ENCODE results near the gene SLC26A8. TPM values are rescaled to one million over a fixed set of nuclear protein-coding genes. Genes with fewer than 3 reads are reported as not detected.

Gene SLC26A8
- total RNA-seq, 1 experiment from 2014 or later: not detected

DNA sequence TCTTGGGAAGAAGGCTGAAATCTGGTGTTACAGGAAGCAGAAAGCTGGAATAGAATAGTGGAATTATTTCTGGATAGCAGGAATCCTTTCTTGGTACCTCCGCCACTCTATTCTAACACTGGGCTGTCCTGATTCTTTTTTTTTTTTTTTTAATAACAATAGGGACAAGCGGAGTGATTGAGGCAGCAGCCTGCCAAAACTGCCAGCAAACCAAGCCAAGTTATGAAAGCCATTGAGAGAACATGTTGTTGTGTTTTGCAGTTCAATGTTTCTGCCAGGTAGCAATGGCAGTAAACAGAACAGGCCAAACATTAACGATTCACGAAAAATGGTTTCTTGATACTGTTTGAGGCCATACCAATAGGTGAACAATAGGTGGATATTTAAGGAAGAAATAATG is 47.1 kb downstream of the SLC26A8 start:
- DNase-seq (ENCODE audit: low read depth, low spot score): no peak
- ATAC-seq: no peak
- Histone ChIP-seq H3K36me3 (ENCODE audit: control insufficient read depth, insufficient read depth, low read length) (no peaks in the 10 kb centered on the region), H3K27ac (ENCODE audit: low read length) (no peak overlapping the region), H3K4me1 (ENCODE audit: control insufficient read depth, insufficient read depth, low read length) (no peaks in the 10 kb centered on the region), H3K27me3 (ENCODE audit: control insufficient read depth, insufficient read depth, low read length) (peaks cover 3% of the 10 kb centered on the region; the same call in 1 of the 2 replicates), H3K9me3 (ENCODE audit: control insufficient read depth, insufficient read depth, low read depth, low read length) (no peaks in the 10 kb centered on the region), H3K4me3 (ENCODE audit: low read depth in 2 of 2, low read length in 2 of 2) (no peak overlapping the region)
- no TSS peak for BruUV-seq (replicated peaks)
- intact Hi-C loops (cut with micrococcal nuclease; ENCODE audit: unreplicated experiment) (no loop called here), in situ Hi-C loops (cut with HindIII; ENCODE audit: low pct_unique_long_range_greater_than_20kb, low sequenced_read_pairs) (no loop called here)
- TF ChIP-seq REST (IDR thresholded peaks at IDR 0.05; ENCODE audit: insufficient read depth in 1 of 2, low read depth in 2 of 2, low read length in 1 of 2): no peak
- no peak for TF ChIP-seq TCF7L2 (IDR thresholded peaks at IDR 0.05; ENCODE audit: low read depth, low read length)
- TF ChIP-seq CTCF (IDR thresholded peaks at IDR 0.05): no peak
- no peak for TF ChIP-seq SIN3A (IDR thresholded peaks at IDR 0.05; ENCODE audit: borderline replicate concordance, insufficient read depth, low read depth, low read length)
- TF ChIP-seq POLR2AphosphoS5 (IDR thresholded peaks at IDR 0.05; ENCODE audit: low read depth, low read length): no peak
- ChIA-PET POLR2A (no interaction called here), CTCF (no interaction called here)

DNA sequence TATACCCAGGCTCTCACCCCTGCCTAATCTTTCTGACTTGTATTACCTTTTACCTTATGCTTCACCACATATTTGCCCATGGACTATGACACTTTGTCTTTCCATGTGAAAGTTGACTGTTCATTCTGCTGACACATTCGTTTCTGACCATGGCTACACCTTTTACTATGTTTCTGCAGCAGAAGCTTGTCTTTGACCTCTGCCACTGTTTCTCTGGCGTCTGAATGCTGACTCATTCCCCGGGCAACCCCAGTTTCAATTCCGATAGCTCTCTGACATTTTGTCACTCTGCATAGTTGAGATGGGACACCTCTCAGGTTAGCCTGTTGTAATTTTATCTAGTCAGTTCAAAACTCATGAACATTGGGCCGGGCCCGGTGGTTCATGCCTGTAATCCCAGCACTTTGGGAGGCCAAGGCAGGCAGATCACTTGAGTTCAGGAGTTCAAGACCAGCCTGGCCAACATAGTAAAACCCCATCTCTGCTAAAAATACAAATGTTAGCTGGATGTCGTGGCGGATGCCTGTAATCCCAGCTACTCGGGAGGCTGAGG is 50.7 kb downstream of the SLC26A8 start:
- H3K27me3 ChIP-seq (ENCODE audit: control insufficient read depth, insufficient read depth, low read length): no peaks in the 10 kb centered on the region

More for the DNA sequence above, 50.7 kb downstream of the SLC26A8 start:
- ChIA-PET CTCF (no interaction called here), POLR2A (interaction anchor here (0.6 kb wide), 1 partner anchor 258 kb away, joined by 4 read pairs; no protein-coding TSS in a partner anchor)
- no TSS peak for BruUV-seq (replicated peaks)
- TF ChIP-seq SIN3A (IDR thresholded peaks at IDR 0.05; ENCODE audit: borderline replicate concordance, insufficient read depth, low read depth, low read length) (no peak), REST (IDR thresholded peaks at IDR 0.05; ENCODE audit: insufficient read depth in 1 of 2, low read depth in 2 of 2, low read length in 1 of 2) (no peak), TCF7L2 (IDR thresholded peaks at IDR 0.05; ENCODE audit: low read depth, low read length) (no peak), POLR2AphosphoS5 (IDR thresholded peaks at IDR 0.05; ENCODE audit: low read depth, low read length) (no peak), CTCF (IDR thresholded peaks at IDR 0.05) (no peak)
- ATAC-seq: no peak
- Histone ChIP-seq H3K9me3 (ENCODE audit: control insufficient read depth, insufficient read depth, low read depth, low read length) (no peaks in the 10 kb centered on the region), H3K36me3 (ENCODE audit: control insufficient read depth, insufficient read depth, low read length) (no peaks in the 10 kb centered on the region), H3K4me3 (ENCODE audit: low read depth in 2 of 2, low read length in 2 of 2) (no peak overlapping the region), H3K4me1 (ENCODE audit: control insufficient read depth, insufficient read depth, low read length) (no peaks in the 10 kb centered on the region), H3K27ac (ENCODE audit: low read length) (no peak overlapping the region)
- DNase-seq (ENCODE audit: low read depth, low spot score): no peak
- in situ Hi-C loops (cut with HindIII; ENCODE audit: low pct_unique_long_range_greater_than_20kb, low sequenced_read_pairs): no loop called here
- intact Hi-C loops (cut with micrococcal nuclease; ENCODE audit: unreplicated experiment): no loop called here

All from Panc1 (cell line).